Uterus (tissue), 2 donors: ENCODE measurements around the gene RBL2.

Source experiments
- POLR2A ChIP-seq, 2 donors: fragments of 450-650 bp; IDR thresholded peaks; one replicate each; pipeline ENCODE4 v1.6.1; 2016; ENCODE audit warnings: antibody characterized with exemption in 2 of 2, mild to moderate bottlenecking in 1 of 2, moderate library complexity in 1 of 2
- TF ChIP-seq, protein P1 (sequence below), 4 experiments: fragments of 200-600 bp in 2 of 4; fragments of 450-650 bp in 2 of 4; sonication (generic) in 2 of 4; IDR thresholded peaks; one replicate each; pipeline ENCODE4 v1.5.1; 2016 to 2019; ENCODE audit warnings: antibody characterized with exemption in 4 of 4, mild to moderate bottlenecking in 2 of 4, moderate library complexity in 1 of 4

DNA sequence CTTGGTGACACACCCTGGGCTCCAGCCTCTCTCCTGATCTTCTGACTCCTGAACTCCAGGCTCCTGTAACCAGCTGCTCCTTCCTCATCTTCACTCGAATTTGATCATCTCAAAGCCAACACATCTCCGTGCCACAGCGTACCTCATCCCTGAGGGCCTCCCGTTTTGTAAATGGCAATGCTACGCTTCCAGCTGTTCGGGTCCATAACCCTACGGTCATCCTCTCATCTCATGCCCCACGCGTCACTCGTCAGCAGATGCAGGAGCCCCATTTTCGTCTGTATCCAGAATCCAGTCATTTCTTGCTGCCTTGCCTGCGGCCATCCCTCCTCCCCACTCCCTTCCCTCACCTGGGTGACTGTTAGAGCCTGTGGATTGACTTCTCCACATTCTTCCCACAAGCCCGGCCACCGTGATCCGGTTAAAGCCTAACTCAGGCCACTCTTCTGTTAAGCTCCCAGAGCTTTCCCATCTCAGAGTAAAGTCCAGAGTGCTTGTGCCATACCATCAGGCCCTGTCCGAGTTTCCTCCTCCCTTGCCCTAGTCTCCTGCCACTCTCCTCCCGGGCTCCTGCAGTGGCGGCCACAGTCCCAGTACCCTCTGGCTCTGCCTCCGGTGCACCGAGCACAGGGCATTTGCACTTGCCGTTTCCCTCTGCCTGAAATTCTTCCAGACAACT is 89.0 kb downstream of the RBL2 start:
- no peak for TF ChIP-seq POLR2A (IDR thresholded peaks at IDR 0.05)
- TF ChIP-seq, protein P1, sequence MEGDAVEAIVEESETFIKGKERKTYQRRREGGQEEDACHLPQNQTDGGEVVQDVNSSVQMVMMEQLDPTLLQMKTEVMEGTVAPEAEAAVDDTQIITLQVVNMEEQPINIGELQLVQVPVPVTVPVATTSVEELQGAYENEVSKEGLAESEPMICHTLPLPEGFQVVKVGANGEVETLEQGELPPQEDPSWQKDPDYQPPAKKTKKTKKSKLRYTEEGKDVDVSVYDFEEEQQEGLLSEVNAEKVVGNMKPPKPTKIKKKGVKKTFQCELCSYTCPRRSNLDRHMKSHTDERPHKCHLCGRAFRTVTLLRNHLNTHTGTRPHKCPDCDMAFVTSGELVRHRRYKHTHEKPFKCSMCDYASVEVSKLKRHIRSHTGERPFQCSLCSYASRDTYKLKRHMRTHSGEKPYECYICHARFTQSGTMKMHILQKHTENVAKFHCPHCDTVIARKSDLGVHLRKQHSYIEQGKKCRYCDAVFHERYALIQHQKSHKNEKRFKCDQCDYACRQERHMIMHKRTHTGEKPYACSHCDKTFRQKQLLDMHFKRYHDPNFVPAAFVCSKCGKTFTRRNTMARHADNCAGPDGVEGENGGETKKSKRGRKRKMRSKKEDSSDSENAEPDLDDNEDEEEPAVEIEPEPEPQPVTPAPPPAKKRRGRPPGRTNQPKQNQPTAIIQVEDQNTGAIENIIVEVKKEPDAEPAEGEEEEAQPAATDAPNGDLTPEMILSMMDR (IDR thresholded peaks at IDR 0.05) = no peak
